HG02610 (cell line): Measurements from ENCODE around the gene SRGAP3.

Experiments
- ATAC-seq: cut with Tn5 transposase; IDR thresholded peaks from one replicate; pipeline ENCODE4 v1.9.1; 2021; ENCODE audit warnings: mild to moderate bottlenecking, moderate library complexity; ENCODE audit not compliant: unreplicated experiment

The SRGAP3 gene

DNA sequence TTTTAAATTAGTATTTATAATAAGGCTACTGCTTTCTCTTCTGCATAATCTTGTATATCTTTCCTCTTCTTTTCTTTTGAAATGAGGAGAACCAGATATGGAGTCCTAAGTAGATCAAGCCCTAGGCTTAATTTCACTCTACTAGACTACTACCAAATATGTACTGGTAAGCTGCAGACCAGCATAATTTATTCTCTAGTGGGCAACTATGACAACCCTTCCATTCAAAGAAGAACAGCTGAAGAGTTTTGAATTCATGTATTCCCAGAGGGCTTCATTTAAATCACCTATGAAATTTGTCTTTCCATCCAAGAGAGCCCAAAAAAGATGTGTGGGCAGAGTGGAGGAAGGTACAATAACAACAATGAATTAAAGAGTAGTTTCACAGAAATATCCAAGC, 296.1 kb downstream of the SRGAP3 start:
- ATAC-seq = no peak

DNA sequence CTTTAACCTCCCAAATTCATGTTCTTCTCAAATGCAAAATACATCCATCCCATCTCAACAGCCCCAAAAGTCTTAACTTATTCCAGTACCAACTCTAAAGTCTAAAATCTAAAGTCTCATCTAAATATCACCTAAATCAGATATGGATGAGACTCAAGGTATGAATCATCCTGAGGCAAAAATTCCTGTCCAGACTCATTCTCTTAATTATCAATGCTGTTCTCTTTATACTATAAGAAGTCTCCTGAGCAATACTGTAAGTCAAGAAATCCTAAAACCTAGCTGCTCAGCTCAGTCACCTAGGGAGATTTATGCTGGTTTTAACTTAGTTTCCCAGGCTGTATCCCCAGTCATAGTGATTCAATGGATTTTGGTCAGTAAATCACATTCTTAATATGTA, 297.3 kb downstream of the SRGAP3 start:
- ATAC-seq = no peak

DNA sequence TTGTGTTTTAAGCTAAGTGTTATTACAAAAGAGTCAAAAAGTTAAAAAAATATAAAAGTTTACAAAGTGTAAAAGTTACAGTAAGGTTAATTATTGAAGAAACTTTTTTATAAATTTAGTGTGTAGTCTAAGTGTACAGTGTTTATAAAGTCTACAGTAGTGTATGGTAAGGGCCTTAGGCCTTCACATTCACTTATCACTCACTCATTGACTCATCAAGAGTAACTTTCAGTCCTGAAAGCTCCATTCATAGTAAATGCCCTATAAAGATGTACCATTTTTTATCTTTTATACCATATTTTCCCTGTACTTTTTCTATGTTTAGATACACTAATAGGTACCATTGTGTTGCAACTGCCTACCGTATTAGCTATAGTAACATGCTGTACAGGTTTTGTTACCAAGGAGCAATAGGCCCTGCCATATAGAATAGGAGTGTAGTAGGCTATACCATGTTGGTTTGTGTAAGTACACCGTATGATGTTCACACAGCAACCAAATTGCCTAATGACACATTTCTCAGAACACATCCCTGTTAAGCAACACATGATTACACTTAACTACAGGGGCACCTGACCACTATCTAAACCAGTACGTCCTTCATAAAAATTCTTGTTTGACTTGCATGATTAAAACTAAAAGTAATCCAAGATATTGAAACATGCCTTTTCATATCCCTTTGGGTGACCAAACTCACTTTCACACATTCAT, 303.4 kb downstream of the SRGAP3 start:
- no peak for ATAC-seq

DNA sequence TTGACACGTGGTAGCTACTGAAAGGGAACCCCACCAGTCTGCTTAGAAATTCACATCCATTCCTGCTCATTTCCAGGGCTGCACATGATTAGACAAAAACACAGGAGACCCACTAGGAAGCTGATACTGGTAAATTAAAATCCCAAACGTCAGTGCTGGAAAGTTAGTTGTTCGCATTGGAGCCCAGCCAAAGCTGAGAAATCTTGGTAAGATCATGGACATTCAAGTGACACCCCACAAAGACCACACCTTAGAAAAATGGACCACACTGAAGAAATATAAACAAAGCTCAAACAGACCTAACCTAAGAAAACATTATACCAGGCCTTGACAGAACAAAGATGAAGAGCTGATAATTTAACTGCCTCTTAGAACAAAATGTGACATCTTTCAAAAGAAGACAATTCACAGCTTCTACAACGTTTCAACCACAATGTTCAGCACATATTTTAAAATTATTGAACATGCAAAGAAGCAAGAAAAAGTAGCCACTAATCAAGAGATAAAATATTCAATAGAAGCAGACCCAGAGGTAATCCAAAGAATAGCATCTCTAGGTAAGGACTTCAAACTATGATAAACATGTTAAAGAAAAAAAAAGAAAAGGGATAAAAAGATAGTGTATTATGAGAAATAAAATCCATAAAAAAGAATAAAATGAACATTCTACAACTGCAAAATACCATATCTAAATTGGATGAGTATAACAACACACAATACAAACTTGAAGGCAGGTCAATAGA, 306.5 kb downstream of the SRGAP3 start:
- no peak for ATAC-seq

DNA sequence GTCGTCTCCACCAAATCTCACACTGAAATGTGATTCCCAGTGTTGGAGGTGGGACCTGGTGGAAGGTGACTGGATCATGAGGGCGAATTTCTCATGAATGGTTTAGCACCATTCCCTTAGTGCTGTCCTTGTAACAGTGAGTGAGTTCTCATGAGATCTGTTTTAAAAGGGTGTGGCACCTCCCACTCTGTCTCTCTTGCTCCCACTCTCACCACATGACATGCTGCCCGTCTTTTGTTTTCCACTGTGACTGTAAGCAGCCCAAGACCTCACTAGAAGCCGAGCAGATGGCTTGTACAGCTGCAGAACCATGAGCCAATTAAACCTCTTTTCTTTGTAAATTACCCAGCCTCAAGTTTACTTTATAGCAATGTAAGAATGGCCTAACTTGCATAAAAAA, 307.3 kb downstream of the SRGAP3 start:
- no peak for ATAC-seq

DNA sequence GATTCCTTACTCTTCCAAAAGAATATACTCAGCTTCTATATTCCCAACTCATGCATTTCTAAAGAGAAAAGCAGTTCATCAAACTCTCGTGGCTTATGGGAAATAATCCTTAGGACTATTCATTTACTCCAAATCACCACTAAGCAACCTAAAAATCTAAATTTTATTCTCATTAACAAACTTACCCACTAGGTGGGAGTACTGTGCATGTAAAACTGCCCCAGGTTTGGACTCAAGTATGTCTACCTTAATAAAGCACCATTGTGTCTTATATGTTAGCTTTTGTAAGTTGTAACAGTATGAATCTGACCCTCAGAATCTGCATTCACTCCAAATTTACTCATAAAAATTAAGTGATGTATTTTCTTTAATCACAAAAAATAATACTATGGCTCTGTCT, 311.4 kb downstream of the SRGAP3 start:
- no peak for ATAC-seq

DNA sequence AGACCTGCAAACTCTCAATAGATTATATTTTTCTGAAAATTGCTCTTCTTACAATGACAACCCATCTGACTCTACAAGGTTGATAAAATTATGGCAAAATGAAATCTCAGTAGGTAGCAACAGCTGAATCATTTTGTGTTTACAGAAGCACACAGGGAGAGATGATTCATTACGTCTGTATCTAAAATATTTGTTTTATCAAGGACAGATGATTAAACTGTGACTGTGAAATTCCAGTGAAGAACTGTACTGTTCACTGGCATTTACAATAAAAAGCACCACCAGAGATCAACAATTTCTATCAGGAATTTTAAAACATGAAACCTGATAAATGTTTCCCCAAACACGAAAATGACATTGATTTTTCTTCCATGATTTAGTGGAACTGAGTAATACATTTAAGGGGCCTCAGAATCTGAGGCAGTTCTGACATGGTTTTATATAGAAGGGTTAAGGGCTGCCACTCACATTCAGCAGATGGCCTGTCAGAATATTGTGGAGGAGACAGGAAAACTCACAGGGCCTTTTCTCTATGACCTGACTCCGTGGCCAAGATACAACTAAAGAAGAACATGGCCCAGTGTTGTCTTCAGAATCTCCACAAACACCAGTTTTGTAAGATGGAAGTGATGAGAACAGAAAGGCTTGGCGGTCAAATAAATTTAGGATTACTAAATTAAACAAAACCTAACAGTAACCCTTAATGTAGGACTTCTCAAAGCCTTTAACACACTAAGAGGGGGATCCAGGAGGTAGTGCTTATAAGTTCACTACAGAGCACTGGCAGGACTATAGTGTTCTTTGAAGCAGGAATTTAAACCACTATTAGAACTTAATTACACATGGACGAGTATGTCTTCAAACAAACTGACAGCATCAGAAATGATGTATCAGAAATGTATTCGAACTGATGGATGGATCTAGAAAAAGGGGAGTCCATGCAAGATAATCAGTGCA, 312.1 kb downstream of the SRGAP3 start:
- ATAC-seq = no peak

DNA sequence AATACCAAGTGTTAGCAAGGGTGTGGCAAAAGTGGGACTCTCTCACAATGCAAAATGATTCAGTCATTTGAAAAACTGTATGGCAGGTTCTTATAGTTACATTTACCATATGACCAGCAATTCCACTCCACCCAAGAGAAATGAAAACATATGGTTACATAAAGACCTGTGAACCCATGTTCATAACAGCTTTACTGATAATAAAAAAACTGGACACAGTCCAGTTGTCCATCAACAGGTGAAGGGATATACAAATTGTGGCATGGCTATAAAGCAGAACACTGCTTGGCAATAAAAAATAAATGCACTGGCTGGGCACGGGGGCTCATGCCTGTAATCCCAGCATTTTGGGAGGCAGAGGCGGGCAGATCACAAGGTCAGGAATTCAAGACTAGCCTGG, 316.9 kb downstream of the SRGAP3 start:
- no peak for ATAC-seq

DNA sequence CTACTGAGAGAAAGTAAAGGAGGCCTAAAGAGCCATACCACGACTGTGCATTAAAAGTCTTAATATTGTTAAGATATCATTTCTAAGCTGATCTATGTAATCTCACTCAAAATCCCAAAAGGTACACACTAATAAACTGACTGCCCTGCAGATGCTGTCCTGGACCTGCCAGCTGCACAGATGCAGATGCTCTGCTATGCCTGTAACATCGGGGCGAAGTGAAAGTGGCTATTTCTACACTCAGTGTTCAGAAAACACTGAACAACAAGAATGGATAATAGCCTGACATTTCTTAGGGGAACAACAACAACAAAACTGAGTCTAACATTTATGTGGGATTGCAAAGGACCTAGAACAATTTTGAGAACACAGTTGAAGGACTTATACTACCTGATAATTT, 318.1 kb downstream of the SRGAP3 start:
- no peak for ATAC-seq
